HEK293 (cell line): ENCODE data around the gene NCK1.

ENCODE experiments used
- CTCF ChIP-seq: fragments of 450-650 bp; formaldehyde crosslinking; IDR thresholded peaks from 2 replicates; pipeline ENCODE4 v1.5.1; 2016; ENCODE audit warnings: missing biosample characterization, missing genetic modification characterization
- FEZF1 ChIP-seq: fragments of 450-650 bp; formaldehyde crosslinking; IDR thresholded peaks from 2 replicates; pipeline ENCODE4 v1.5.1; 2016; ENCODE audit warnings: missing biosample characterization, missing genetic modification characterization
- ZNF24 ChIP-seq: fragments of 450-650 bp; formaldehyde crosslinking; IDR thresholded peaks from 2 replicates; pipeline ENCODE4 v1.5.1; 2016; ENCODE audit warnings: missing biosample characterization, missing genetic modification characterization
- ZNF423 ChIP-seq: fragments of 450-650 bp; formaldehyde crosslinking; IDR thresholded peaks from 2 replicates; pipeline ENCODE4 v1.5.1; 2016; ENCODE audit warnings: missing biosample characterization, missing genetic modification characterization
- ZNF48 ChIP-seq: fragments of 450-650 bp; formaldehyde crosslinking; IDR thresholded peaks from 2 replicates; pipeline ENCODE4 v1.5.1; 2016; ENCODE audit warnings: missing biosample characterization, missing genetic modification characterization
- TF ChIP-seq, protein P1 (sequence below): IDR thresholded peaks from 2 replicates; pipeline ENCODE4 v1.6.1; 2011; ENCODE audit warnings: mild to moderate bottlenecking, low read depth, low read length, borderline replicate concordance

- TF ChIP-seq ZNF24 (tag by site-specific recombination) (no peak), CTCF (tag by site-specific recombination) (no peak), ZNF48 (no peak), ZNF423 (tag by site-specific recombination) (no peak), FEZF1 (tag by site-specific recombination) (no peak)
- TF ChIP-seq, protein P1, sequence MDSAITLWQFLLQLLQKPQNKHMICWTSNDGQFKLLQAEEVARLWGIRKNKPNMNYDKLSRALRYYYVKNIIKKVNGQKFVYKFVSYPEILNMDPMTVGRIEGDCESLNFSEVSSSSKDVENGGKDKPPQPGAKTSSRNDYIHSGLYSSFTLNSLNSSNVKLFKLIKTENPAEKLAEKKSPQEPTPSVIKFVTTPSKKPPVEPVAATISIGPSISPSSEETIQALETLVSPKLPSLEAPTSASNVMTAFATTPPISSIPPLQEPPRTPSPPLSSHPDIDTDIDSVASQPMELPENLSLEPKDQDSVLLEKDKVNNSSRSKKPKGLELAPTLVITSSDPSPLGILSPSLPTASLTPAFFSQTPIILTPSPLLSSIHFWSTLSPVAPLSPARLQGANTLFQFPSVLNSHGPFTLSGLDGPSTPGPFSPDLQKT, result no peak
Observed at GRCh38 chr3:136906725-136907124, 44.7 kb downstream of the NCK1 start.
